Measurements from ENCODE around the gene STK26. TPM values are rescaled to one million over a fixed set of nuclear protein-coding genes. Genes with fewer than 3 reads are reported as not detected.
A peak's percentile ranks its signal among the peaks of the same experiment; 100 is the strongest.

The STK26 gene
- total RNA-seq, 4 donors from 2014 or later: 65.9 to 137 (median 111) TPM

GRCh38 chrX:132118358-132118757 is 95.3 kb downstream of the STK26 start:
- Histone ChIP-seq H3K4me1 (no peaks in the 10 kb centered on the region), H3K4me3 (no peak overlapping the region), H3K9me3 (no peaks in the 10 kb centered on the region), H3K36me3 (no peaks in the 10 kb centered on the region), H3K27ac (peak overlapping the region; percentile 72 to 75), H3K27me3 (no peaks in the 10 kb centered on the region)
- intact Hi-C loops (cut with DNase I; ENCODE audit: low total_unique reads): no loop called here
- TF ChIP-seq CTCF (IDR thresholded peaks at IDR 0.05): no peak
- TF ChIP-seq POLR2A (IDR thresholded peaks at IDR 0.05): no peak
- DNase-seq: no peak

- intact Hi-C loops (cut with DNase I; ENCODE audit: low total_unique reads): no loop called here
- Histone ChIP-seq H3K9me3 (no peaks in the 10 kb centered on the region), H3K27ac (peak overlapping the region; percentile 72 to 75), H3K36me3 (no peaks in the 10 kb centered on the region), H3K4me3 (no peak overlapping the region), H3K27me3 (no peaks in the 10 kb centered on the region), H3K4me1 (no peaks in the 10 kb centered on the region)
- DNase-seq: no peak
- no peak for TF ChIP-seq CTCF (IDR thresholded peaks at IDR 0.05)
- no peak for TF ChIP-seq POLR2A (IDR thresholded peaks at IDR 0.05)
Observed at GRCh38 chrX:132119283-132119682, 96.2 kb downstream of the STK26 start.

GRCh38 chrX:132119821-132120515 is 96.9 kb downstream of the STK26 start:
- Histone ChIP-seq H3K9me3 (no peaks in the 10 kb centered on the region), H3K27ac (peak overlapping the region; percentile 72 to 75), H3K27me3 (no peaks in the 10 kb centered on the region), H3K4me3 (no peak overlapping the region), H3K36me3 (no peaks in the 10 kb centered on the region), H3K4me1 (no peaks in the 10 kb centered on the region)
- TF ChIP-seq POLR2A (IDR thresholded peaks at IDR 0.05) (no peak), CTCF (IDR thresholded peaks at IDR 0.05) (no peak)
- DNase-seq: peak; percentile 25 to 58
- intact Hi-C loops (cut with DNase I; ENCODE audit: low total_unique reads): no loop called here

- Histone ChIP-seq H3K27me3 (no peaks in the 10 kb centered on the region), H3K27ac (peak overlapping the region; percentile 72 to 75)
- intact Hi-C loops (cut with DNase I; ENCODE audit: low total_unique reads): no loop called here
Observed at GRCh38 chrX:132120913-132121312, 97.8 kb downstream of the STK26 start.

More at GRCh38 chrX:132120913-132121312, 97.8 kb downstream of the STK26 start:
- no peaks in the 10 kb centered on the region for H3K36me3 ChIP-seq
- DNase-seq: no peak
- H3K4me3 ChIP-seq: no peak overlapping the region
- H3K4me1 ChIP-seq: no peaks in the 10 kb centered on the region
- no peaks in the 10 kb centered on the region for H3K9me3 ChIP-seq
- TF ChIP-seq CTCF (IDR thresholded peaks at IDR 0.05) (no peak), POLR2A (IDR thresholded peaks at IDR 0.05) (no peak)

Other genes with a start within 250 kb of the STK26 start
- gene FRMD7, start 104.7 kb downstream of the STK26 start, total RNA-seq: 1 to 10 TPM; 1.6 to 5.9 (median 3.9) TPM
- 100 to 1,000 TPM in 2 of 4 donors, 10 to 100 TPM in 2; 68.6 to 146 (median 111) TPM for gene RAP2C, start 196.1 kb downstream of the STK26 start, total RNA-seq

Data from uterus (tissue), 4 donors.